ENCODE measurements around the gene P2RX4.
"Not testable (repeated sequence)": the region's sequence is repeated elsewhere in the genome, so short reads cannot be mapped to it uniquely, and the experiment has no call there.

Gene P2RX4

DNA sequence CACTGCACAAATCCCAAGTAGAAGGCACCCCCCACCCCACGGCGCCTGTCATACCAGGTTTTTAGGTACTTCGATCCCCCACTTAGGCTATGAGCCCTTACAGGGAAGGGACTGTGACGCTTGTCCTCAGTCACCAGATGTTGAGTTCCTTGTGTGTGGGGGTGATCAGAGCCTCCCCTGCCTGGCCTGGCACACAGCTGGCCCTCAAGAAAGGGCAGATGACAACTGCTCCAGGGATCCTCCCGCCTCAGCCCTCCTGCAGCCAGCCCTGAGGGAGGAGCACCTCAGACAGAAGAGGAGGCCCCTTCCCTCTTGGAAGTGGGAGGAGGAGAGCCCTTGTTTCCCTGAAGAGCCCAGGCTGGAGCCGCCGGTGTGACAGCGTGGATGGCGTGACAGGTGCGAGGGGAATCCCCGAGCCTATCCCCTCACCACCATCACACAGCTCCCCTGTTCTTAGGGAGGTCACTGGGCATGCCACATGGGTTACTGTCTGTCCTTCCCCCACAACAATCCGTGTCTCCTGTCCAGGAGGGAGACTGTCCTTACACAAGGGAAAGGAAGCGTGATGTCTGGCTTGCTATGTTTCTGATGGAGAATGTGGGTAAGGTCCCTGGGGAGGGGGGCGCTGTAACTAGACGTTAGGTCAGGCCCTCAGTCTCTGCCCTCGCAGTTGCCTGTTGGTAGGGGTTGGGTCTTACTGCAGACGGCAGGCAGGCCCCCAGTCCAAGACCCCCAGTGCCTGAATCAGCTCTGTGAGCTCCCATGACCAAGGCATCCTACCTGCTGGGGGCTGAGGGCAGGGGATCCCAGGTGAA lies 31.4 kb downstream of the P2RX4 start:
- Mint-ChIP-seq H3K36me3 (ENCODE audit: insufficient read depth) (peaks cover 11% of the 10 kb centered on the region), H3K9me3 (no peaks in the 10 kb centered on the region), H3K27me3 (no peaks in the 10 kb centered on the region), H3K27ac (ENCODE audit: low read depth) (peak overlapping the region; percentile 98), H3K4me3 (peak overlapping the region; percentile 71), H3K4me1 (peaks cover 21% of the 10 kb centered on the region)
- ATAC-seq (replicated peaks; ENCODE audit: extremely low read depth, poor library complexity, severe bottlenecking) (no peak), DNase-seq (ENCODE audit: low spot score in 2 of 2) (no peak)

DNA sequence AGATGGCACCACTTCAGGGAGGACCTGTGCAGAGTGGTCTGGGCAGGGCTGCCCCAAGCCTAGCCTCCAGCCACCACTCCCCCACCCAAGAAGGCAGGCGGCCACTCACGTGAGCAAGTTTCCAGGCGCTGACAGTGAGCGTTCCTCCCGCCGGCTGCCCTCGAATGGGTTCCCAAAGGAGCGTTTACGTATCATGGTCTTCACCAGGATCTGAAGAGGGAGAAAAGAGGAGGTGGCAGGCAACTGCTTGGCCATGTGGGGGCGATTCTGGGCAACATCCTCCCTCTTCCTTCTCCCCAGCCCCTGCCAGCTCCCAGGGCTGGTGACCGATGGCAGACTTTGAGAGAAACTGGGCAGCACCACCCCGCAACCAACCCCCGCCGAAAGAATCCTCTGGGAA lies 35.1 kb downstream of the P2RX4 start:
- Mint-ChIP-seq H3K4me3 (no peak overlapping the region), H3K36me3 (ENCODE audit: insufficient read depth) (peaks cover 16% of the 10 kb centered on the region), H3K9me3 (no peaks in the 10 kb centered on the region), H3K27ac (ENCODE audit: low read depth) (no peak overlapping the region), H3K4me1 (peaks cover 10% of the 10 kb centered on the region), H3K27me3 (no peaks in the 10 kb centered on the region)
- ATAC-seq (replicated peaks; ENCODE audit: extremely low read depth, poor library complexity, severe bottlenecking) (no peak), DNase-seq (ENCODE audit: low spot score in 2 of 2) (no peak)

DNA sequence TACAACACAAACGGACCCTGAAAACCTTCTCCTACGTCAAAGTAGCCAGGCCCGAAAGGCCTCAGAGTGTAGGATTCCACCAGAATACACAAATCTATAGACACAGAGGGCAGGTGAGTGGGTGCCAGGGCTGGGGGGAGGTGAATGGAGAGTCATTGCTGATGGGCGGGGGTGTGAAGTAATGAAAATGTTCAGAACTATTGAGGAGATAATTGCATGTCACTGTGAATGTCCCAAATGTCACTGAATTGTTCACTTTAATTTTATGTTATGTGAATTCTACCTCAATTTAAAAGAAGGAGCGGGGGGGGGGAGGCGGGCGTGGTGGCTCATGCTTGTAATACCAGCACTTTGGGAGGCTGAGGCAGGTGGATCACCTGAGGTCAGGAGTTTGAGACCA lies 36.0 kb downstream of the P2RX4 start:
- ATAC-seq (replicated peaks; ENCODE audit: extremely low read depth, poor library complexity, severe bottlenecking), result no peak
- Mint-ChIP-seq H3K9me3 (no peaks in the 10 kb centered on the region), H3K27me3 (no peaks in the 10 kb centered on the region), H3K4me3 (no peak overlapping the region), H3K36me3 (ENCODE audit: insufficient read depth) (peaks cover 9% of the 10 kb centered on the region), H3K27ac (ENCODE audit: low read depth) (no peak overlapping the region), H3K4me1 (peaks cover 2% of the 10 kb centered on the region)
- DNase-seq (ENCODE audit: low spot score in 2 of 2), result no peak

DNA sequence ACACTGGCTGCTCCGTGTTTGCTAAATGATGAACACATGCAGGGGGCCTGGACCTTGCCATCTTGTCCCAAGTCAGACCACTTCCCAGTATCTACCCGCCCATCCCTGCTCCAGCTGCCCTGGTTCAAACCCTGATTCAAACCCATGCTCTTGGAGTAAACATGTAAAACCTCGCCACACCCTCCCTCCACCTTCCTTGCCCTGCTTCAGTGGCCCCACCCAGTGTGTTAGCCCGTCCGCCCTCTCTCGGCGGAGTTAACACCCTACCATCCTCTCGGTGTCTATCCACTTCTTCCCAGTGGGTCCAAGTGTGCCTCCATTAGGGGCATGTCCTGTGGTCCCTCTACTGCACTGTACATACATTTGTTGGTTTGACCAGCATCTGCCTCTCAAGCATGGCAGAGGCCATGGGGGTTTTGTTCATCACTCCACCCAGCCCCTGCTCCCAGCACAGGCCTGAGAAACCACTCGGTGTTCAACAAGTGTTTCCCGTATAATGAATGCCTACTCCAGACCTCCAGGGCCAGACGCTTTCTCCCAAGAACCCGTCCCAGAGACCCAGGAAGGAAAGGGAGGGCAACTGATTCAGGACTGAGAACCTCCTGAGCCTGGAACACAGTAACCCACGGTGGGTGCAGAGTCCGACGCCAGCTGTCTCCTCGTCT lies 37.1 kb downstream of the P2RX4 start:
- no peak for DNase-seq (ENCODE audit: low spot score in 2 of 2)
- Mint-ChIP-seq H3K36me3 (ENCODE audit: insufficient read depth) (peaks cover 9% of the 10 kb centered on the region), H3K27me3 (no peaks in the 10 kb centered on the region), H3K4me3 (no peak overlapping the region), H3K27ac (ENCODE audit: low read depth) (no peak overlapping the region), H3K4me1 (no peaks in the 10 kb centered on the region), H3K9me3 (no peaks in the 10 kb centered on the region)
- no peak for ATAC-seq (replicated peaks; ENCODE audit: extremely low read depth, poor library complexity, severe bottlenecking)

DNA sequence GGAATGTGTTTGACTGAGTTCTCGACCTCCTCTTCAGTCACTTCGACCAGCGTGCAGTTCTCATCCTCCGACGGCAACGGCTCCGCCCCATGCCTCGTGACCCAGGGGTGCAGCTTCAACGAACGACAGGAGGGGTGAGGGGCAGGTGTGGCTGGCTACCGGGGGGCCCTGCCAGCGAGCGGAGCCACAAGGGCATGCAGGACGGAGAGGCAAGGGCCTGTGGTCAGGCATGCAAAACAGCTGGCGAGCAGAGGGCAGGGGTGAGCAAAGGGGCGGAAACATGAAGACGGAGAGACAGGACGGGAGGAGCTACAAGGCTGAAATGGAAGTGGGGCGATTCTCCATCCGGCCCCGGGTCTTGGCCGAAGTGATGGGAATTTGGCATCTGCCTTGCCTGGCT lies 38.7 kb downstream of the P2RX4 start:
- no peak for DNase-seq (ENCODE audit: low spot score in 2 of 2)
- Mint-ChIP-seq H3K27ac (ENCODE audit: low read depth) (no peak overlapping the region), H3K27me3 (no peaks in the 10 kb centered on the region), H3K4me3 (no peak overlapping the region), H3K36me3 (ENCODE audit: insufficient read depth) (peaks cover 13% of the 10 kb centered on the region), H3K4me1 (no peaks in the 10 kb centered on the region), H3K9me3 (no peaks in the 10 kb centered on the region)
- ATAC-seq (replicated peaks; ENCODE audit: extremely low read depth, poor library complexity, severe bottlenecking), result no peak

DNA sequence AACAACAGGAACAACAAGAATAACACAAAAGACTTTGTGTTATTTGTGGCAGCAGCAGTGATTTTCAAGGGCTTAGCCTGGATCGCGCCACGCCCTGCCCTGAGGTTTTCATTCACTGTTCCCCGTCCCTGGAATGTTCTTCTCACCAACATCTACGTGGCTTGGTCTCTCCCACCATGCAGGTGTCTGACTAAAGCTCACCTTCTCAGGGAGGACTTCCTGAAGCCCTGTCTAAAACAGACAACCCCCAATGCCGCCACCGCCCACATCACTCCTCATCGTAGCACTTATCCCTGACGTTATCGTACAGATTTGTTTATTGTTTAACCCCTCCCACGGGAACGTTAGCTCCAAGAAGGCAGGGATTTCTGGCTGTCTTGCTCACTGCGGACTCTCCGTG lies 40.4 kb downstream of the P2RX4 start:
- Mint-ChIP-seq H3K4me3 (no peak overlapping the region), H3K27ac (ENCODE audit: low read depth) (no peak overlapping the region), H3K9me3 (no peaks in the 10 kb centered on the region), H3K4me1 (no peaks in the 10 kb centered on the region), H3K36me3 (ENCODE audit: insufficient read depth) (peaks cover 13% of the 10 kb centered on the region), H3K27me3 (no peaks in the 10 kb centered on the region)
- no peak for ATAC-seq (replicated peaks; ENCODE audit: extremely low read depth, poor library complexity, severe bottlenecking)
- DNase-seq (ENCODE audit: low spot score in 2 of 2), result no peak

DNA sequence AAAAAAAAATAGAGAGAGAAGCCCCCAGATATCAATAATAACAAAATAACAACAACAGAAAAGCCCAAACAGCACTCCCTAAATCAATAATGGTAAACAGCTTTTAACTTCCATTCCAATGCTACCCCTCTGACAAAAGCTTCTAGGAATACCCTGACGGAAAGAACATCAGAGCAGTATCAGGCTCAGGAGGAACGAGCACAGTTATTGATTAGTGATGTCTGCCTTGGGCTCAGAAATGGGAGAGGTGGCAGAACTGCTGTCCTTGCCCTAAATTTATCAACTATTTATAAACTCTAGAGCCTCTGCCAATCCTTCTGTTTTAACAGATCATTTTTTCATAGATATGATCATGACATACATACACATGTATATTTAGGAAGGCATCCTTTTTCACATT lies 41.9 kb downstream of the P2RX4 start:
- DNase-seq (ENCODE audit: low spot score in 2 of 2), result no peak
- no peak overlapping the region for H3K4me3 Mint-ChIP-seq
- H3K9me3 Mint-ChIP-seq, result no peaks in the 10 kb centered on the region
- peaks cover 17% of the 10 kb centered on the region for H3K36me3 Mint-ChIP-seq (ENCODE audit: insufficient read depth)
- ATAC-seq (replicated peaks; ENCODE audit: extremely low read depth, poor library complexity, severe bottlenecking), result no peak
- no peaks in the 10 kb centered on the region for H3K4me1 Mint-ChIP-seq
- H3K27me3 Mint-ChIP-seq, result no peaks in the 10 kb centered on the region
- H3K27ac Mint-ChIP-seq (ENCODE audit: low read depth), result no peak overlapping the region

DNA sequence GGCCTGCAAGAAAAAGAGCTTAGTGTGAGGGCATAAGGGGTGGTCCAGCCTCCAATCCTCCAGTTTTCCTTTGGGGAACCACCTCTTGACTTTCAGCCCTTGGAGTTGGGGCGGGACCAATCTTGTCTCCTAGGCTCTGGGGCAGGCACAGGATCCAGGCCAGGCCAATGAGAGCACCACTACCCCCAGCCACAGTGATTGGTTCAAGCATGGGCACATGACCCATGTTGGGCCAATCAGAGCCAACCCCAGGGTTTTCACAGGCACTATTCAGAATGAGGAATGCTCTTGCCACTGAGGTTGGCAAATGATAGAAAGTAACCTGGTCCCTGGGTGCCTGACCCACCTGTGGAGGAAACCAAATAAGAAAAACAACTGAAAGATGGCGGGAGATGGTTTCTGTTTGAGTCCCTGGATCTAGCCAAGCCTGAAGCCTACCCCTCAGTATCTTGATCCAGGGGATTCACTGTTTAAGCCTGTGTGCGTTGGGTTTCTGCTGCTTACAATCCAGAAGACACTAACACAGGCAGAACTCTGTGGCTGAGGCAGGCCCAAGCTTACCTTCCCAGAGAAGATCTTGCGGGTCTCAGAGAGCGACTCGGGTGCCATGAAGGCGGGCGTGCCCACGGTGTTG lies 42.9 kb downstream of the P2RX4 start:
- Mint-ChIP-seq H3K9me3 (no peaks in the 10 kb centered on the region), H3K27me3 (no peaks in the 10 kb centered on the region), H3K4me3 (no peak overlapping the region), H3K27ac (ENCODE audit: low read depth) (no peak overlapping the region), H3K36me3 (ENCODE audit: insufficient read depth) (peaks cover 17% of the 10 kb centered on the region), H3K4me1 (no peaks in the 10 kb centered on the region)
- ATAC-seq (replicated peaks; ENCODE audit: extremely low read depth, poor library complexity, severe bottlenecking) (no peak), DNase-seq (ENCODE audit: low spot score in 2 of 2) (no peak)

DNA sequence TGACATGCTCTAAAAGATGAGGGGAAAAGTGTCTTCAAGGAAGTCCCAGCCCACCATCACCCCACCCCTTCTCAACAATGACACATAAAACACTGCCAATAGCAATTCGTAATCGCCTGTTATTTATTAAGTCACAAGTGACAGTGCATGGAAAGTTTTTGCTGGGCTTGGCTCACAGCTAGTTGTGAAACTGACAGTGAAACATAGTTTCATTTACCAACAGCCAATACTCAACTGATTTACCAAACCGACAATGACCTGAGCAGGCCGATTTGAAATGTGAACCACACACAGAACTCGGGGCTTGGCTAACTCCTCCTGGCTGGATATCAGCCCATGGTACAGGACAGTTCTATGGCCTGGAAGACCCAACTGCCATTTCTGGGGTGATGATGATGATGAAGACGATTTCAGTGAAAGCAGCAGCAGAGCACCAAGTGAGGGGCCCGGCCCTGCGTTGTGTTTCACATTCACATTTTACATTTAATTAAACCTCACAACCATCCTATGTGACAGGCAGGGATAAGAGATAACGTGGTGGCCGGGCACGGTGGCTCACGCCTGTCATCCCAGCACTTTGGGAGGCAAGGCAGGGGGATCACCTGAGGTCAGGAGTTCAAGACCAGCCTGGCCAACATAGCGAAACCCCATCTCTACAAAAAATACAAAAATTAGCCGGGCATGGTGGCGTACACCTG lies 43.9 kb downstream of the P2RX4 start:
- H3K36me3 Mint-ChIP-seq (ENCODE audit: insufficient read depth), result peaks cover 17% of the 10 kb centered on the region
- no peak overlapping the region for H3K4me3 Mint-ChIP-seq
- no peaks in the 10 kb centered on the region for H3K9me3 Mint-ChIP-seq
- no peak for ATAC-seq (replicated peaks; ENCODE audit: extremely low read depth, poor library complexity, severe bottlenecking)
- H3K4me1 Mint-ChIP-seq, result no peaks in the 10 kb centered on the region
- no peak for DNase-seq (ENCODE audit: low spot score in 2 of 2)
- H3K27ac Mint-ChIP-seq (ENCODE audit: low read depth), result no peak overlapping the region
- H3K27me3 Mint-ChIP-seq, result no peaks in the 10 kb centered on the region

DNA sequence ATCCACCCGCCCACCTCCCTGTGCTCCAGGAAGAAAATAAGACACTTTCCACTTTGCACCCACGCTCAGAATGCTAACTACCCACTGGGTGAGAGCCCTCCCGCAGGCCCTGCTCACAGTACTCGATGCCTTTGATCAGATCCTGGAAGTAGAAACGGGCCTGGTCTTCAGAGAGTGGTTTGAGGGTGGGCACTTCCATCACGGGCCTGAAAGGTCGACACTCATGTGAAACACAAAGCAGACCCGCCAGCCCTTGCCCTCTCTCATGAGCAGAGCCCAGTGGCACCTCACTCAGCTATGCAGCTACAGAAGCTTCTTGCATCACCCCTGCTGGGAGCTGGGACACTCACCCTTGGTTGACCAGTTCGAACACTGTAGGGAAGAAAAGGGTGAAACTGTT lies 45.5 kb downstream of the P2RX4 start:
- ATAC-seq (replicated peaks; ENCODE audit: extremely low read depth, poor library complexity, severe bottlenecking), result no peak
- no peaks in the 10 kb centered on the region for H3K27me3 Mint-ChIP-seq
- H3K4me1 Mint-ChIP-seq, result no peaks in the 10 kb centered on the region
- no peak overlapping the region for H3K4me3 Mint-ChIP-seq
- DNase-seq (ENCODE audit: low spot score in 2 of 2), result no peak
- peaks cover 15% of the 10 kb centered on the region for H3K36me3 Mint-ChIP-seq (ENCODE audit: insufficient read depth)
- no peak overlapping the region for H3K27ac Mint-ChIP-seq (ENCODE audit: low read depth)
- no peaks in the 10 kb centered on the region for H3K9me3 Mint-ChIP-seq

DNA sequence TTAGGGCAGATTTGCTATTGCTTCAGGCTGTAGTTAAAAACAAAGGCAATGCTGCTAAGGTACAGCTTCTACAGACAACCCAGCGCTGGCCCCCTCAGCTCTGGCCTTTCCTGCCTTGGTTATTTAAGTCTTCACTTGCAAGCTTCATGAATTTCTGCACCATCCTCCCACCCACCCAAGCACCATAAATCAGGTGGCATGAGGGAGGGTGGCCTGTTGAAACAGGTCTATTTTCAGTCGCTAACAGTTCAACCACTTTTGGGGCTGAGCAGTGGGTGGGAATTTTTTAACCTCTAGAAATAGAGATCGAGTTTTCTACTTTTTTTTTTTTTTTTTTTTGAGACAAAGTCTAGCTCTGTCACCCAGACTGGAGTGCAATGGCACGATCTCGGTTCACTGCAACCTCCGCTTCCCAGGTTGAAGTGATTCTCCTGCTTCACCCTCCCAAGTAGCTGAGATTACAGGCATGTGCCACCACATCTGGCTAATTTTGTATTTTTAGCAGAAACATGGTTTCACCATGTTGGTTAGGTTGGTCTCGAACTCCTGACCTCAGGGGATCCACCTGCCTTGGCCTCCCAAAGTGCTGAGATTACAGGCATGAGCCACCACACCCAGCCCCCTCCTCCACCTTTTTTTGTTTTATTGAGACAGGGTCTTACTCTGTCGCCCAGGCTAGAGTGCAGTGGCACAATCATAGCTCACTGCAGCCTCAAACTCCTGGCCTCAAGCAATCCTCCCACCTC lies 47.9 kb downstream of the P2RX4 start:
- not testable (repeated sequence) for H3K27me3 Mint-ChIP-seq; ATAC-seq (replicated peaks; ENCODE audit: extremely low read depth, poor library complexity, severe bottlenecking); H3K4me1 Mint-ChIP-seq; H3K4me3 Mint-ChIP-seq; DNase-seq (ENCODE audit: low spot score in 2 of 2); H3K9me3 Mint-ChIP-seq
- peaks cover 19% of the 10 kb centered on the region for H3K36me3 Mint-ChIP-seq (ENCODE audit: insufficient read depth)
- H3K27ac Mint-ChIP-seq (ENCODE audit: low read depth), result peak overlapping the region; percentile 68

DNA sequence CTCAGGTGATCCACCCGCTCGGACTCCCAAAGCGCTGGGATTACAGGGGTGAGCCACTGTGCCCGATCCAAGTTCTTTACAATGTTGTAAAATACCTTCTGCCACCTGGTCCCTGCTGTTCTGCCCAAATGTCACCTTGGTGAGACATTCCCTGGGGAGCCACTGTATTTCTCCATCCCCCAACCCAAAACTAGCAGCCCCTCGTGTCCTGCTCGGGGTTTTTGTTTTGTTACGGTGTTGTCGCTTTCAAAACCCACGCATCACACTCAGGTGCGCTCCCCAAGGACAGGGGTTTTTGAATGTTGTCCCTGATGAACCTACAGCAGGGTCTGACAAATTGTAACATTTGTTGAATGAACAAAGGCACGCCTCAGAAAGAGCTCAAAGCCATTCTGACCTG lies 49.1 kb downstream of the P2RX4 start:
- ATAC-seq (replicated peaks; ENCODE audit: extremely low read depth, poor library complexity, severe bottlenecking) (no peak), DNase-seq (ENCODE audit: low spot score in 2 of 2) (no peak)
- Mint-ChIP-seq H3K4me1 (no peaks in the 10 kb centered on the region), H3K36me3 (ENCODE audit: insufficient read depth) (peaks cover 24% of the 10 kb centered on the region), H3K4me3 (no peak overlapping the region), H3K9me3 (no peaks in the 10 kb centered on the region), H3K27ac (ENCODE audit: low read depth) (peak overlapping the region; percentile 68), H3K27me3 (no peaks in the 10 kb centered on the region)
